Lung (tissue), 12 donors: Measurements from ENCODE around the gene MAL. TPM values are rescaled to one million over a fixed set of nuclear protein-coding genes. Genes with fewer than 3 reads are reported as not detected.

Source experiments
- ATAC-seq: fragments of 200-7000 bp; cut with Tn5 transposase; one replicate; pipeline ENCODE4 v1.9.1; 2020; ENCODE audit warnings: moderate number of reproducible peaks; ENCODE audit not compliant: insufficient read depth, low FRiP score
- DNase-seq, 3 donors: peaks; one replicate each; pipeline ENCODE4 v3.0.0-alpha.2; 2013 to 2017
- H3K27ac ChIP-seq, 2 donors: one replicate each; pipeline ENCODE4 v1.5.1; 2013; ENCODE audit warnings: mild to moderate bottlenecking in 2 of 2, moderate library complexity in 2 of 2, control low read depth in 1 of 2, inconsistent platforms in 1 of 2, low read depth in 1 of 2, low read length in 1 of 2
- H3K27me3 ChIP-seq, 3 donors: one replicate each; pipeline ENCODE4 v1.5.1; 2013; ENCODE audit warnings: low read length in 2 of 3; ENCODE audit not compliant: control insufficient read depth in 3 of 3, insufficient read depth in 3 of 3
- H3K36me3 ChIP-seq, 4 donors: one replicate each; pipeline ENCODE4 v1.5.1; 2013; ENCODE audit warnings: low read length in 4 of 4, mild to moderate bottlenecking in 1 of 4, moderate library complexity in 1 of 4; ENCODE audit not compliant: control insufficient read depth in 4 of 4, insufficient read depth in 4 of 4
- H3K4me1 ChIP-seq, 5 donors: one replicate each; pipeline ENCODE4 v1.5.1; 2013; ENCODE audit warnings: low read length in 5 of 5, mild to moderate bottlenecking in 2 of 5, moderate library complexity in 1 of 5; ENCODE audit not compliant: control insufficient read depth in 5 of 5, insufficient read depth in 5 of 5
- H3K4me3 ChIP-seq: one replicate; pipeline ENCODE4 v1.5.1; 2013; ENCODE audit warnings: mild to moderate bottlenecking, control low read depth, moderate library complexity
- H3K9ac ChIP-seq, 2 donors: one replicate each; pipeline ENCODE4 v1.5.1; 2013; ENCODE audit warnings: low read length in 2 of 2, control low read depth in 1 of 2; ENCODE audit not compliant: insufficient read depth in 1 of 2
- H3K9me3 ChIP-seq, 4 donors: one replicate each; pipeline ENCODE4 v1.5.1; 2013; ENCODE audit warnings: low read length in 3 of 4, mild to moderate bottlenecking in 1 of 4, moderate library complexity in 1 of 4; ENCODE audit not compliant: control insufficient read depth in 4 of 4, insufficient read depth in 3 of 4
- WGBS, 2 donors: extraction: QIAGEN DNeasy Blood & Tissue Kit; methylation state at CpG; one replicate each; pipeline ENCODE4 v1.1.7; 2013; 5-methylcytosine and 5-hydroxymethylcytosine counted together
- polyA plus RNA-seq, 2 donors: library from polyadenylated mRNA; stranded (reverse); fragments of 200-250 nt; gene quantifications; one replicate each; pipeline ENCODE4 v1.2.1, GENCODE V29; 2013
- total RNA-seq, 2 donors: library from RNA; depleted of rRNA in 1 of 2; stranded (reverse); fragments of >200 nt in 1 of 2; gene quantifications; one replicate each; pipeline ENCODE4 v1.2.1, GENCODE V29; 2014 to 2021
- TF ChIP-seq, protein P1 (sequence below): IDR thresholded peaks from 2 replicates; pipeline ENCODE4 v1.5.1; 2012; ENCODE audit warnings: mild to moderate bottlenecking; ENCODE audit errors: control extremely low read depth, extremely low read depth
- donor health status: control.
- donor health status: control.
- donor health status: Bipolar disorder and iron deficiency.
- donor health status: healthy.
- donor health status: DM: yes; HTN: yes; CAD: no.

Gene MAL
- total and polyA plus RNA-seq, 4 donors: 1.3 to 19.0 (median 10.5) TPM

DNA sequence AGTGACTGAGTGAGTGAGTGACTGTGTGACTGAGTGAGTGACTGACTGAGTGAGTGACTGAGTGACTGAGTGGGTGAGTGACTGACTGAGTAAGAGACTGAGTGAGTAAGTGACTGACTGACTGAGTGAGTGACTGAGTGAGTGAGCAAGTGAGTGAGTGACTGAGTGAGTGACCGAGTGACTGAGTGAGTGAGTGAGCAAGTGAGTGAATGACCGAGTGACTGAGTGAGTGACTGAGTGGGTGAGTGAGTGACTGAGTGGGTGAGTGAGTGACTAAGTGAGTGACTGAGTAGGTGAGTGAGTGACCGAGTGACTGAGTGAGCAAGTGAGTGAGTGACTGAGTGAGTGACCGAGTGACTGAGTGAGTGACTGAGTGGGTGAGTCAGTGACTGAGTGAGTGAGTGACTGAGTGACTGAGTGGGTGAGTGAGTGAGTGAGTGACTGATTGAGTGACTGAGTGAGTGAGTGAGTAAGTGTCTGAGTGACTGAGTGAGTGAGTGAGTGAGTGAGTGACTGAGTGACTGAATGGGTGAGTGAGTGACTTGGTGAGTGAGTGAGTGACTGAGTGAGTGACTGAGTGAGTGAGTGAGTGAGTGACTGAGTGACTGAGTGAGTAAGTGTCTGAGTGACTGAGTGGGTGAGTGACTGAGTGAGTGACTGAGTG lies 13.3 kb downstream of the MAL start:
- peak in 2 of 3 donors; percentile 57 to 61 for DNase-seq
- no peak overlapping the region for H3K27ac ChIP-seq
- TF ChIP-seq, protein P1, sequence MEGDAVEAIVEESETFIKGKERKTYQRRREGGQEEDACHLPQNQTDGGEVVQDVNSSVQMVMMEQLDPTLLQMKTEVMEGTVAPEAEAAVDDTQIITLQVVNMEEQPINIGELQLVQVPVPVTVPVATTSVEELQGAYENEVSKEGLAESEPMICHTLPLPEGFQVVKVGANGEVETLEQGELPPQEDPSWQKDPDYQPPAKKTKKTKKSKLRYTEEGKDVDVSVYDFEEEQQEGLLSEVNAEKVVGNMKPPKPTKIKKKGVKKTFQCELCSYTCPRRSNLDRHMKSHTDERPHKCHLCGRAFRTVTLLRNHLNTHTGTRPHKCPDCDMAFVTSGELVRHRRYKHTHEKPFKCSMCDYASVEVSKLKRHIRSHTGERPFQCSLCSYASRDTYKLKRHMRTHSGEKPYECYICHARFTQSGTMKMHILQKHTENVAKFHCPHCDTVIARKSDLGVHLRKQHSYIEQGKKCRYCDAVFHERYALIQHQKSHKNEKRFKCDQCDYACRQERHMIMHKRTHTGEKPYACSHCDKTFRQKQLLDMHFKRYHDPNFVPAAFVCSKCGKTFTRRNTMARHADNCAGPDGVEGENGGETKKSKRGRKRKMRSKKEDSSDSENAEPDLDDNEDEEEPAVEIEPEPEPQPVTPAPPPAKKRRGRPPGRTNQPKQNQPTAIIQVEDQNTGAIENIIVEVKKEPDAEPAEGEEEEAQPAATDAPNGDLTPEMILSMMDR: no peak
- peaks cover 0 to 3% (median 0%) of the 10 kb centered on the region in 3 donors for H3K27me3 ChIP-seq
- 97 to 98% methylated on average over 4 of the region's 4 CpGs for WGBS, 2 donors
- peaks cover 0 to 26% (median 16%) of the 10 kb centered on the region in 5 donors for H3K4me1 ChIP-seq
- no peak for ATAC-seq
- H3K4me3 ChIP-seq: no peak overlapping the region
- H3K36me3 ChIP-seq: no peaks in the 10 kb centered on the region
- no peak overlapping the region for H3K9ac ChIP-seq
- H3K9me3 ChIP-seq: no peaks in the 10 kb centered on the region

DNA sequence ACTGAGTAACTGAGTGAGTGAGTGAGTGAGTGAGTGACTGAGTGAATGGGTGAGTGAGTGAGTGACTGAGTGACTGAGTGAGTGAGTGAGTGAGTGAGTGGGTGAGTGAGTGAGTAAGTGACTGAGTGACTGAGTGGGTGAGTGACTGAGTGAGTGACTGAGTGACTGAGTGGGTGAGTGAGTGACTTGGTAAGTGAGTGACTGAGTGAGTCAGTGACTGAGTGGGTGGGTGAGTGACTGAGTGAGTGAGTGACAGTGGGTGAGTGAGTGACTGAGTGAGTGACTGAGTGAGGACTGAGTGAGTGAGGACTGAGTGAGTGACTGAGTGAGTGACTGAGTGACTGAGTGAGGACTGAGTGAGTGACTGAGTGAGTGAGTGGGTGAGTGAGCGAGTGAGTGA lies 13.9 kb downstream of the MAL start:
- Histone ChIP-seq H3K4me1 (peaks cover 0 to 32% (median 16%) of the 10 kb centered on the region in 5 donors), H3K9ac (no peak overlapping the region), H3K9me3 (no peaks in the 10 kb centered on the region), H3K36me3 (no peaks in the 10 kb centered on the region), H3K27ac (no peak overlapping the region), H3K27me3 (peaks cover 0 to 3% (median 0%) of the 10 kb centered on the region in 3 donors), H3K4me3 (no peak overlapping the region)
- ATAC-seq: no peak
- peak in 2 of 3 donors; percentile 58 to 60 for DNase-seq
- WGBS, 2 donors: 83 to 90% methylated on average over 1 of the region's 1 CpG
- TF ChIP-seq, protein P1: no peak

DNA sequence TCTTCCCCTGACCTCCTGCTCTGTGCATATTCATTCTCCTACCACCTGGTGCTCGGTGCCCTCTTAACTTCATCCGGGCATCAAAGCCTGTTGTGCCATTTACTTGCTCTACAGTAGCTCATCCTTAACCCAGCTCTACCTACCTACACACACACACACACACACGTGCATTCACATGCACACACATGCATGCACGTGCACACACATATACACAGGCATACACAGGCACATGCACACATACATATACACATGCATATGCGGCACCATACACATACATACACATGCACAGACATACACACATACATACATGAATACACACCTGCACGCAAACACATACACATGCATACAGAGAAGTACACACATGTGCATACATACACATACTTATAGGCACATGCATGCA lies 14.5 kb downstream of the MAL start:
- TF ChIP-seq, protein P1: no peak
- no peaks in the 10 kb centered on the region for H3K36me3 ChIP-seq
- 93 to 94% methylated on average over 6 of the region's 6 CpGs for WGBS, 2 donors

More for the DNA sequence above, 14.5 kb downstream of the MAL start:
- no peak overlapping the region for H3K9ac ChIP-seq
- H3K27ac ChIP-seq: no peak overlapping the region
- H3K9me3 ChIP-seq: no peaks in the 10 kb centered on the region
- no peak overlapping the region for H3K4me3 ChIP-seq
- ATAC-seq: no peak
- peaks cover 0 to 32% (median 16%) of the 10 kb centered on the region in 5 donors for H3K4me1 ChIP-seq
- no peak for DNase-seq
- peaks cover 0 to under 1% (median 0%) of the 10 kb centered on the region in 3 donors for H3K27me3 ChIP-seq
